Spleen (tissue), 11 donors: Measurements from ENCODE around the gene B3GNT9. TPM values are rescaled to one million over a fixed set of nuclear protein-coding genes. Genes with fewer than 3 reads are reported as not detected.

ENCODE experiments used
- DNase-seq: peaks from one replicate; pipeline ENCODE4 v3.0.0-alpha.2; 2020
- H3K27ac ChIP-seq, 8 donors: fragments of 200-600 bp; sonication (generic) in 7 of 8; 1 replicate in 4 of 8; 2 replicates in 4 of 8; pipeline versions ENCODE4 v1.5.0 to v1.8.0; 2016 to 2021; ENCODE audit warnings: inconsistent platforms in 4 of 8, mild to moderate bottlenecking in 4 of 8, moderate library complexity in 1 of 8
- H3K27me3 ChIP-seq, 7 donors: fragments of 200-600 bp; sonication (generic) in 6 of 7; replicated peaks in 1 of 7; 1 replicate in 4 of 7; 2 replicates in 3 of 7; pipeline versions ENCODE4 v1.5.0 to v1.8.0; 2016 to 2021; ENCODE audit warnings: inconsistent platforms in 3 of 7, mild to moderate bottlenecking in 1 of 7
- H3K36me3 ChIP-seq, 6 donors: fragments of 200-600 bp; sonication (generic) in 5 of 6; 1 replicate in 4 of 6; 2 replicates in 2 of 6; pipeline versions ENCODE4 v1.5.0 to v1.8.0; 2016 to 2021; ENCODE audit warnings: inconsistent platforms in 2 of 6
- H3K4me1 ChIP-seq, 6 donors: fragments of 200-600 bp; sonication (generic) in 5 of 6; 1 replicate in 3 of 6; 2 replicates in 3 of 6; pipeline versions ENCODE4 v1.5.0 to v1.8.0; 2016 to 2021; ENCODE audit warnings: inconsistent platforms in 3 of 6
- H3K4me3 ChIP-seq, 8 donors: fragments of 200-600 bp; sonication (generic) in 7 of 8; 1 replicate in 4 of 8; 2 replicates in 4 of 8; pipeline versions ENCODE4 v1.5.0 to v1.8.0; 2016 to 2021; ENCODE audit warnings: inconsistent platforms in 4 of 8, mild to moderate bottlenecking in 4 of 8, moderate library complexity in 2 of 8
- H3K9me3 ChIP-seq, 8 donors: fragments of 200-600 bp; sonication (generic) in 7 of 8; 1 replicate in 4 of 8; 2 replicates in 4 of 8; pipeline versions ENCODE4 v1.5.0 to v1.8.0; 2016 to 2021; ENCODE audit warnings: inconsistent platforms in 4 of 8
- POLR2A ChIP-seq, 3 donors: fragments of 450-650 bp; IDR thresholded peaks; one replicate each; pipeline ENCODE4 v1.5.1; 2017; ENCODE audit warnings: antibody characterized with exemption in 3 of 3, mild to moderate bottlenecking in 1 of 3
- POLR2AphosphoS5 ChIP-seq, 3 donors: sonication (generic); formaldehyde crosslinking; IDR thresholded peaks; one replicate each; pipeline ENCODE4 v1.5.1; 2017; ENCODE audit warnings: antibody characterized with exemption in 3 of 3
- WGBS, 5 donors: extraction: QIAGEN DNeasy Blood & Tissue Kit in 3 of 5; methylation state at CpG; one replicate each; pipeline versions ENCODE4 v1.1.5 to v1.1.7; 2013 to 2018; 5-methylcytosine and 5-hydroxymethylcytosine counted together
- intact Hi-C: fragments of 100-400 bp; cut with DNase I; formaldehyde crosslinking; loops from one replicate; pipeline ENCODE4 v1.15.0; 2023; ENCODE audit warnings: low total_unique reads
- polyA plus RNA-seq, 3 donors: library from polyadenylated mRNA; stranded (reverse); fragments of 200-250 nt; gene quantifications; one replicate each; pipeline ENCODE4 v1.2.1, GENCODE V29; 2013
- total RNA-seq, 7 donors: library from RNA; depleted of rRNA in 3 of 7; stranded (reverse); fragments of >200 nt in 3 of 7; fragmentation: NEBNext Ultra II Directional in 4 of 7; extraction: Animal tissue kit (Norgen Biotek cat#: 25700) in 4 of 7; gene quantifications; one replicate each; pipeline versions ENCODE4 v1.1.0 to v1.2.1, GENCODE V29; 2016 to 2021
- TF ChIP-seq, protein P1 (sequence below), 11 experiments: fragments of 200-600 bp in 7 of 11; fragments of 450-650 bp in 4 of 11; sonication (generic) in 4 of 11; IDR thresholded peaks in 8 of 11; conservative IDR thresholded peaks in 3 of 11; 1 replicate in 7 of 11; 2 replicates in 4 of 11; pipeline versions ENCODE4 v1.4.0 to v1.8.0; 2016 to 2021; ENCODE audit warnings: antibody characterized with exemption in 11 of 11, inconsistent platforms in 4 of 11, mild to moderate bottlenecking in 1 of 11
- donor health status: healthy with polysubstance abuse.
- donor health status: DM: no; HTN: no; CAD: no; lungs with moderate emphysema.
- donor health status: DM: no; HTN: no; CAD: no.
- donor health status: Bipolar disorder and iron deficiency.
- donor health status: healthy.
- donor health status: DM: no; HTN: no; CAD: no.
- donor health status: DM: yes; HTN: yes; CAD: no.

Gene B3GNT9
- total and polyA plus RNA-seq, 10 donors, result 2.0 to 15.3 (median 7.6) TPM

GRCh38 chr16:67191995-67192681, 41.3 kb upstream of the B3GNT9 start, which contains the start of gene E2F4:
Gene E2F4, plus strand, starts transcription at chr16:67192155. Its CDS starts 73 bp downstream, at chr16:67192228.
- TF ChIP-seq POLR2A (IDR thresholded peaks at IDR 0.05) (peak in 2 of 3 donors; percentile 49 to 62), POLR2AphosphoS5 (IDR thresholded peaks at IDR 0.05) (peak; percentile 96 to 99 (median 97))
- TF ChIP-seq, protein P1, sequence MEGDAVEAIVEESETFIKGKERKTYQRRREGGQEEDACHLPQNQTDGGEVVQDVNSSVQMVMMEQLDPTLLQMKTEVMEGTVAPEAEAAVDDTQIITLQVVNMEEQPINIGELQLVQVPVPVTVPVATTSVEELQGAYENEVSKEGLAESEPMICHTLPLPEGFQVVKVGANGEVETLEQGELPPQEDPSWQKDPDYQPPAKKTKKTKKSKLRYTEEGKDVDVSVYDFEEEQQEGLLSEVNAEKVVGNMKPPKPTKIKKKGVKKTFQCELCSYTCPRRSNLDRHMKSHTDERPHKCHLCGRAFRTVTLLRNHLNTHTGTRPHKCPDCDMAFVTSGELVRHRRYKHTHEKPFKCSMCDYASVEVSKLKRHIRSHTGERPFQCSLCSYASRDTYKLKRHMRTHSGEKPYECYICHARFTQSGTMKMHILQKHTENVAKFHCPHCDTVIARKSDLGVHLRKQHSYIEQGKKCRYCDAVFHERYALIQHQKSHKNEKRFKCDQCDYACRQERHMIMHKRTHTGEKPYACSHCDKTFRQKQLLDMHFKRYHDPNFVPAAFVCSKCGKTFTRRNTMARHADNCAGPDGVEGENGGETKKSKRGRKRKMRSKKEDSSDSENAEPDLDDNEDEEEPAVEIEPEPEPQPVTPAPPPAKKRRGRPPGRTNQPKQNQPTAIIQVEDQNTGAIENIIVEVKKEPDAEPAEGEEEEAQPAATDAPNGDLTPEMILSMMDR (IDR thresholded peaks at IDR 0.05 in 8 of 11, conservative IDR thresholded peaks at IDR 0.05 in 3 of 11), result peak in 2 of 11 experiments; percentile 9 to 35
- WGBS, 5 donors, result 0 to 1% (median 1%) methylated on average over 26 to 54 of the region's 54 CpGs
- peaks cover 0 to 8% (median 0%) of the 10 kb centered on the region in 7 donors for H3K27me3 ChIP-seq
- peak within 1 kb of the TSS; percentile 73 to 99 (median 98) for H3K4me3 ChIP-seq
- intact Hi-C loops, result no loop called here
- DNase-seq, result peak; percentile 99
- peaks cover 0 to 49% (median 33%) of the 10 kb centered on the region in 6 donors for H3K36me3 ChIP-seq
- peaks cover 29 to 87% (median 51%) of the 10 kb centered on the region in 6 donors for H3K4me1 ChIP-seq
- peak within 1 kb of the TSS; percentile 33 to 95 (median 84) for H3K27ac ChIP-seq
- H3K9me3 ChIP-seq, result no peaks in the 10 kb centered on the region

DNA sequence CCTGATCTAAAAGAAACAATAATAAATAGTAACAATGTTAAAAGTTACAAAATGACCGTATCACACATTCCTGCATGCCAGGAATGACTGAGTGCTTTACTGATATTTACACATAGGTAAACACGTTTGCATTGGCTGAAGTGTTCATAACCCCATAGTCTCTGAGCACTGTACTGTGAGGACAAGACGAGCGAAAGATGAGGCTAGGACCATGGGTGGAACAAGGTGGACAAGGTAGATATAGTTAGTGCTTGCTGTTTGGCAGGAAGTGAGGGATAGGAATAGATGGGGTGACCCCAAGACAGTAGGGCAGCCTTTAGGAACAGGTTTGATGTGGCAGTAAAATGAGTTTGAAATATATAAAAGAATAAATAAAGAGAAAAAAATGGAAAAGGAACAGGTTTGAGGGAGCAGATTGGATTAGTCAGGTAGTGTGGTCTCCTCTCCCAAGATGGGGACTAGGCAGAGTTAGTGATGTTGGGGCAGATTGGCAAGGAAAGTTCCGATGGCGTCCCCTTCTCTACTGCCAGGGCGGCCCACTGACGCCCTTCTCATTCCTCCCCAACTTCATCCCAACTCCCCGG, 40.7 kb upstream of the B3GNT9 start:
- Histone ChIP-seq H3K4me3 (peak overlapping the region; percentile 73 to 99 (median 98)), H3K36me3 (peaks cover 0 to 49% (median 27%) of the 10 kb centered on the region in 6 donors), H3K9me3 (no peaks in the 10 kb centered on the region), H3K4me1 (peaks cover 29 to 87% (median 52%) of the 10 kb centered on the region in 6 donors), H3K27ac (peak overlapping the region; percentile 33 to 95 (median 84)), H3K27me3 (peaks cover 0 to 15% (median 0%) of the 10 kb centered on the region in 7 donors)
- no peak for TF ChIP-seq POLR2AphosphoS5 (IDR thresholded peaks at IDR 0.05)
- TF ChIP-seq, protein P1 (IDR thresholded peaks at IDR 0.05 in 8 of 11, conservative IDR thresholded peaks at IDR 0.05 in 3 of 11), result no peak
- no peak for TF ChIP-seq POLR2A (IDR thresholded peaks at IDR 0.05)
- no peak for DNase-seq
- WGBS, 5 donors, result 22 to 33% (median 26%) methylated on average over 9 of the region's 9 CpGs
- intact Hi-C loops, result no loop called here

- Histone ChIP-seq H3K27ac (peak overlapping the region in 7 of 8 donors; percentile 11 to 95 (median 84)), H3K9me3 (no peaks in the 10 kb centered on the region), H3K36me3 (peaks cover 0 to 41% (median 19%) of the 10 kb centered on the region in 6 donors), H3K4me3 (peak overlapping the region in 5 of 8 donors; percentile 35 to 69 (median 46)), H3K4me1 (peaks cover 29 to 87% (median 55%) of the 10 kb centered on the region in 6 donors), H3K27me3 (peaks cover 0 to 21% (median 0%) of the 10 kb centered on the region in 7 donors)
- DNase-seq, result no peak
- WGBS, 5 donors, result 74 to 86% (median 78%) methylated on average over 11 to 13 of the region's 13 CpGs
- intact Hi-C loops, result no loop called here
- TF ChIP-seq POLR2A (IDR thresholded peaks at IDR 0.05) (no peak), POLR2AphosphoS5 (IDR thresholded peaks at IDR 0.05) (no peak)
- TF ChIP-seq, protein P1 (IDR thresholded peaks at IDR 0.05 in 8 of 11, conservative IDR thresholded peaks at IDR 0.05 in 3 of 11), result no peak
These were observed 39.9 kb upstream of the B3GNT9 start for GRCh38 chr16:67190448-67191399.
